Measurements from ENCODE around the gene EPHA1. TPM values are rescaled to one million over a fixed set of nuclear protein-coding genes. Genes with fewer than 3 reads are reported as not detected.

Gene EPHA1
- total and polyA plus RNA-seq, 2 of the 4 experiments (the other 2 are of a cell fraction): 0.10 TPM; not detected in 1

GRCh38 chr7:143419880-143420279 lies 11.2 kb upstream of the EPHA1 start:
- in situ Hi-C loops (cut with MboI; ENCODE audit: low sequenced_read_pairs) (no loop called here), intact Hi-C loops (cut with micrococcal nuclease) (loop anchor here (5.0 kb wide), 1 partner anchor 413 kb away; no protein-coding TSS in a partner anchor), dilution Hi-C loops (cut with HindIII; ENCODE audit: low sequenced_read_pairs, unreplicated experiment) (no loop called here)
- Histone ChIP-seq H3K4ac (ENCODE audit: low read depth, low read length) (no peak overlapping the region), H2BK15ac (ENCODE audit: low read depth, low read length) (no peak overlapping the region), H3K4me2 (ENCODE audit: low read depth, low read length) (no peak overlapping the region), H3K27me3 (ENCODE audit: control insufficient read depth, insufficient read depth, low read length) (no peaks in the 10 kb centered on the region), H3K36me3 (ENCODE audit: control insufficient read depth, insufficient read depth, low read length) (no peaks in the 10 kb centered on the region), H3K4me3 (ENCODE audit: insufficient read depth, low read depth, low read length) (no peak overlapping the region), H3K23ac (ENCODE audit: low read depth, low read length) (no peak overlapping the region), H2BK5ac (ENCODE audit: low read depth, low read length, poor library complexity, severe bottlenecking) (no peak overlapping the region), H4K20me1 (ENCODE audit: insufficient read depth, low read length) (no peaks in the 10 kb centered on the region), H3K79me1 (ENCODE audit: low read depth in 1 of 2, low read length in 2 of 2) (no peaks in the 10 kb centered on the region), H4K8ac (ENCODE audit: low read depth in 2 of 2, low read length in 2 of 2) (no peak overlapping the region), H3K9ac (ENCODE audit: low read depth, low read length) (no peak overlapping the region), H2AK5ac (ENCODE audit: low read depth, low read length) (no peak overlapping the region), H4K5ac (ENCODE audit: low read depth, low read length) (no peak overlapping the region), H3K56ac (ENCODE audit: extremely low read depth, insufficient read depth, low read length) (no peak overlapping the region), H3K14ac (replicated peaks; ENCODE audit: low read depth, low read length) (no peak overlapping the region), H3K18ac (ENCODE audit: low read depth, low read length) (no peak overlapping the region), H3K27ac (ENCODE audit: insufficient read depth, low read length) (no peak overlapping the region), H2BK20ac (ENCODE audit: low read depth, low read length) (no peak overlapping the region), H2AK9ac (replicated peaks; ENCODE audit: low read depth, low read length, poor library complexity) (no peak overlapping the region), H3K9me1 (ENCODE audit: insufficient read depth, low read length) (no peaks in the 10 kb centered on the region; the same call in 1 of the 2 replicates), H3K9me3 (ENCODE audit: control insufficient read depth, insufficient read depth, low read length) (no peaks in the 10 kb centered on the region), H2BK120ac (ENCODE audit: low read depth, low read length) (no peak overlapping the region), H3K4me1 (ENCODE audit: control insufficient read depth, insufficient read depth, low read length) (peaks cover 4% of the 10 kb centered on the region), H4K91ac (ENCODE audit: insufficient read depth, low read depth, low read length) (no peak overlapping the region), H2AFZ (replicated peaks; ENCODE audit: low read length, poor library complexity) (no peak overlapping the region)
- no peak for DNase-seq
- BruUV-seq (replicated peaks): no TSS peak
- no CpG with 5 or more reads among the region's 4 CpGs for WGBS, 2 experiments (ENCODE audit: extremely low coverage in 2 of 2, insufficient read length in 1 of 2)
- ATAC-seq (ENCODE audit: low read depth): no peak
- TF ChIP-seq CHD1 (IDR thresholded peaks at IDR 0.05; ENCODE audit: low read depth, low read length): no peak
- no peak for TF ChIP-seq ELK1 (IDR thresholded peaks at IDR 0.05; ENCODE audit: borderline replicate concordance, low read depth, low read length)
- no peak for TF ChIP-seq USF2 (IDR thresholded peaks at IDR 0.05; ENCODE audit: low read depth, low read length)
- no peak for TF ChIP-seq RCOR1 (IDR thresholded peaks at IDR 0.05; ENCODE audit: insufficient replicate concordance, low read length)
- no peak for TF ChIP-seq MAZ (IDR thresholded peaks at IDR 0.05; ENCODE audit: borderline replicate concordance, low read depth, low read length)
- TF ChIP-seq CEBPB (IDR thresholded peaks at IDR 0.05; ENCODE audit: low read depth, low read length): no peak
- TF ChIP-seq FOS (IDR thresholded peaks at IDR 0.05; ENCODE audit: low read depth, low read length): no peak
- no peak for TF ChIP-seq CTCF (conservative IDR thresholded peaks at IDR 0.05; ENCODE audit: low read depth, low read length)
- TF ChIP-seq POLR2A (IDR thresholded peaks at IDR 0.05; ENCODE audit: low read depth, low read length): no peak
- no peak for TF ChIP-seq NFE2L2 (IDR thresholded peaks at IDR 0.05; ENCODE audit: low read depth, low read length)
- TF ChIP-seq SMC3 (IDR thresholded peaks at IDR 0.05; ENCODE audit: low read depth, low read length): no peak
- ChIA-PET POLR2A (ENCODE audit: unreplicated experiment) (no interaction called here), CTCF (interaction anchor here (1.5 kb wide), 1 partner anchor 85 kb away, joined by 4 read pairs; no protein-coding TSS in a partner anchor)

Data from IMR-90 (cell line).